Activated CD4-positive, alpha-beta T cell treated with anti-CD3 and anti-CD28 coated beads, Interleukin-2, amount 50 U/mL, for 4 hours (primary cell): ENCODE data around the gene MTMR2.
A peak's percentile ranks its signal among the peaks of the same experiment; 100 is the strongest.

Experiments used
- DNase-seq, 2 experiments: peaks; one replicate each; pipeline ENCODE4 v3.0.0-alpha.2; 2020

Gene MTMR2

GRCh38 chr11:95923728-95924413 is at the start of gene MTMR2:
Gene MTMR2, minus strand, starts transcription at chr11:95924107. Its CDS starts 153 bp downstream, at chr11:95923954.
- DNase-seq = peak; percentile 17 to 24

DNA sequence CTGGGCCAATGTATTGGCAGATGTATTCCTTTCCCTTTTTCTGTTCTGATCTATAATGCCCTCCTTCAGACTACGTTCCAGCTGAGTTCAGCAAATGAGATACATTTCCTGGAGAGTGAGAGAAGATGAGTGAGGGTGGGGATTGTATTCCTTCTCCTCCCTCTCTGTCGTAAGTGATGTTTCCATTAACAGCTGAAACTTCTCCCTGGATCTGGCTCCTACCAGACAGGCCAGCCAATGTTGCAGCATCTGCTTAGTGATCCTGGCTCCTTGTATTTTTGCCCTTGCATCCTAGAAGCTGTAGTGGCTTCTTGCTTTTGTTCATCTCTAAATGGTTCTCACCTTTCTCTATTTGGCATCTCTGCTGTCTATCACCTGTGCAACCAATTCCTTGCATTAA is 48.2 kb upstream of the MTMR2 start:
- DNase-seq = no peak

DNA sequence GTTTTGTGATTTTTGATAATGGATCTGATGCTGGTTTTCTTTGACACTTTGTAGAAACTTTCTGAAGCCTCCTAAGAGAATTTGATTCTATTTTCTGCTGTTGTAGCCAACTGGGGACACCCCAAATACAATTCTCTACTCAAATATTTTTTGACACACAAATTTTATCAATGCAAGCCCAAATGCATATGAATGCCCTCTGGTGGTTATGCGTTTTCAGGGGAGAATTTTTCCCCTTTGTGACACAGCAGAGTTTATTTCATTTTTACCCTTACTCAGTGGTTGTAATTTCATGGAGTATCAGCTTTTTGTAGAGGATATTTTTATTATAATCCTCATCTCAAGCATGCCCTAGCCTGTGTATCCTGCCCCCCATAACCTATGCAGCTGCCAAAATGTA is 44.7 kb upstream of the MTMR2 start:
- no peak for DNase-seq

- no peak for DNase-seq
Measured at GRCh38 chr11:95964281-95964680, 40.4 kb upstream of the MTMR2 start.

DNA sequence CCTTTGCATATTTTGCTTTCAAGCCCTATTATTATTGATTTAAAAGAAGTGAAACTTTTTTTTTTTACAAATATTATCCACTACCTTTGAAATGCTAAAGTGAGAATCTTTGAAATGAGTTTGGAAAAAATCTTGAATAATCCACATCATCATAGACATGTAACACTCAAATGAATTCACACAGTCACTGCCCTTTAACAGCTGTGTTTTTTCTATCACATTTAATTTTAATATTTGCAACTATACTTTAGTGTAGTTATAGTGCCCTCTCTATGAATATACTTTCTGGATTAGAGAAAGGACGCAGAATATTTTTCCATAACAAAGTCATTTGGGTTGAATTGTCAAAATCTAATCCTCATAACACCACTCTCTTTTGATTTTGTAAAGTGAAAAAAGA is 37.9 kb upstream of the MTMR2 start:
- no peak for DNase-seq

- DNase-seq = no peak
Measured at GRCh38 chr11:95950905-95951304, 27.0 kb upstream of the MTMR2 start.

DNA sequence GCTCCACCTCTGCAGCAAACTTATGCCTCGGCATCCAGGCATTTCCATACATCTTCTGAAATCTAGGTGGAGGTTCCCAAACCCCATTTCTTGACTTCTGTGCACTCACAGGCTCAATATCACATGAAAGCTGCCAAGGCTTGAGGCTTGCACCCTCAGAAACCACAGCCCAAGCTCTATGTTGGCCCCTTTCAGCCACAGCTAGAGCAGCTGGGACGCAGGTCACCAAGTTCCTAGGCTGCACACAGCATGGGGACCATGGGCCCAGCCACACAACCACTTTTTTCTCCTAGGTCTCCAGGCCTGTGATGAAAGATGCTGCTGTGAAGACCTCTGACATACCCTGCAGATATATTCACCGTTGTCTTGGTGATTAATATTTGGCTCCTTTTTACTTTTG is 24.7 kb upstream of the MTMR2 start:
- no peak for DNase-seq

DNA sequence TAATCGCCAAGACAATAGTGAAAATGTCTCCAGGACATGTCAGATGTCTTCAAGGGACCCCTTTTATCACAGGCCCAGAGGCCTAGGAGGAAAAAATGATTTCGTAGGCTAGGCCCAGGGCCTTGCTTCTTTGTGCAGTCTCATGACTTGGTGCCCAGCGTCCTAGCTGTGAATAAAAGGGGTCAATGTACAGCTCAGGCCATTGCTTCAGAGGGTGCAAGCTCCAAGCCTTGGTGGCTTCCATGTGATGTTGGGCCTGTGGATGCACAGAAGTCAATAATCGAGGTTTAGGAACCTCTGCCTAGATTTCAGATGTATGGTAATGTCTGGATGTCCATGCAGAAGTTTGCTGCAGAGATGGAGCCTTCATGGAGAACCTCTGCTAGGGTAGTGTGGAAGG is 20.7 kb upstream of the MTMR2 start:
- no peak for DNase-seq

DNA sequence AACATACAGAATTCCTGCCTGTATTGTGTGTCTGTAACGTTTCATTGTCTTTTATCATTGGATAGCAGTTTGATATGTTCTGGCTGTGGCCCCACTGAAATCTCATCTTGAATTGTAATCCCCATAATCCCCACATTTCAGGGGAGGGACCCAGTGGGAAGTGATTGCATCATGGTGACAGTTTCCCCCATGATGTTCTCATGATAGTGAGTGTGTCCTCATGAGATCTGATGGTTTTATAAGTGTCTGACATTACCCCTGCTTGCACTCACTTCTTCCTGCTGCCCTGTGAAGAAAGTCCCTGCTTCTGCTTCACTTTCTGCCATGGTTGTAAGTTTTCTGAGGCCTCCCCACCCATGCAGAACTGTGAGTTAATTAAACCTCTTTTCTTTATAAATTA is 19.6 kb upstream of the MTMR2 start:
- no peak for DNase-seq

- no peak for DNase-seq
Measured at GRCh38 chr11:95939091-95939490, 15.2 kb upstream of the MTMR2 start.

GRCh38 chr11:95937358-95937757 is 13.5 kb upstream of the MTMR2 start:
- no peak for DNase-seq

DNA sequence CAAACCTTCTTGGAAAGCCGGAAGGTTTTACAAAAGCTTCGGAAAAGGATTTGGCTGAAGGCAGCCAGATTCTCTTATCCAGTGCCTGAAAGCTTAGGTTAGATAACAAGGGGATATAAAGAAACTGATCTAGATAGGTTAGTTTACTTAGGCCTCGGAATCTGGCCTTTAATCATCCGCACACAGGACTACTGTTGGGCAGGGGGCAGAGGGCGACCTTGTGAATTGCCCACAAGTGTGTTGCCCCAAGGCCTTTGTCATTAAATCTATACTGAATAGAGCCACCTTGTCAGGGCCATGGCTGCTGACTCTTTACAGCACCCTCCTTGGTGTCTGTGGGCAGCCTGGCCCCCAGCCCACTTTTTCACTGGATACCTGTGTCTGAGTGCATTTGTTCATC is 9.7 kb upstream of the MTMR2 start:
- no peak for DNase-seq

DNA sequence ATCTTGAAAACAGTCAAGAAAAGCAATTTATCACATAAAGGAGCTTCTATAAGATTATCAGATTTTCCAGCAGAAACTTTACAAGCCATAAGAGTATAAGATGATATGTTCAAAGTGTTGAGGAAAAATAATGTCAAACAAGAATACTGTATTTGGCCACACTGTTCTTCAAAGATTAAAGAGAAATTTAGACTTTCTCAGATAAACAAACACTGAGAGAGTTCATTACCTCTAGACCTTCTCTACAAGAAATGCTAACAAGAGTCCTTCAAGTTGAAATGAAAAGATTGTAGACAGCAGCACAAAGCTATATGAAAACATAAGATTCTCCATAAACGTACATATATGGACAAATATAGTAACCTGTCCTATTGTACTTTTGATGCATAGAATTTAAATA is 8.0 kb upstream of the MTMR2 start:
- no peak for DNase-seq

DNA sequence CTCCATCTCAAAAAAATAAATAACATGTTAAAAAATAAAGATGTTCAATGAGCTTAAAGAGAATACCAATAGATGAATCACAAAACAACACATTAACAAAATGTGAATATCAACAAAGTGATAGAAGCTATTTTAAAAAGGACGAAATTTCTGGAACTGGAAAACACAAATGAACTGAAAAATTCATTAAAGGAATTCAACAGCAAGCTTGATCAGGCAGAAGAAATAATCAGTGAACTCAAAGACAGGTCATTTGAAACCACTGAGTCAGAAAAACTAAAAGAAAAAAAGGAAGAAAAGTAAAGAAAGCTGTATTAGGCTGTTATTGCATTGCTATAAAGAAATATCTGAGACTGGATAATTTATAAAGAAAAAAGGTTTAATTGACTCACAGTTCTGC is 7.0 kb upstream of the MTMR2 start:
- DNase-seq = no peak

DNA sequence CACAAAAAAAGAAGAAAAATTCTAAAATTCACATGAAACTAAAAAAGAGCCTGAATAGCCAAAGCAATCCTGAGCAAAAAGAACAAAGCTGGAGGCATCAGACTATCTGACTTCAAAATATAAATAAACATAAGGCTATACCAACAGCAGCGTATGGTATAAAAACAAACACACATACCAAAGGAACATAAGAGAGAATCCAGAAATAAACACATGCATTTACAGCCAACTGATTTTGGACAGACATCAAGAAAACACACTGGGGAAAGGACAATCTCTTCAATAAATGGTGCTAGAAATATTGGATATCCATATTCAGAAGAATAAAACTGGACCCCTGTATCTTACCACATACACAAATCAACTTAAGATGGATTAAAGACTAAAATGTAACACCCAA is 2.8 kb upstream of the MTMR2 start:
- DNase-seq = no peak

GRCh38 chr11:95925011-95925410 is 1.1 kb upstream of the MTMR2 start:
- DNase-seq = no peak

GRCh38 chr11:95924414-95924760 is 480 bp upstream of the MTMR2 start:
- no peak for DNase-seq

DNA sequence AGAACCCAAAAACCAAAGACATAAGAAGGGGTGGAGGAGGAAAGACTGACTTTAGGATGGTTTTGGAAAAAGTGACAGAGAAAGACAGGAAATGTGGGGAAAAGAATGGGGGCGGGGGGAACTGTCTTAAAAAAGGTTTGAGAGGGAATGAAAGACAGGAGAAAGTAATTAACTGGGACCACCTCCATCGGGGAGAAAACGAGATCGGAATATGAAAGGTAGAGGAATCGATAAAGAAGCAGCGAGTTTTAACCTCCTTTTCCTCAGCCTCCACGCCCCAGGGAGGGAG is 524 bp downstream of the MTMR2 start:
- DNase-seq = no peak

GRCh38 chr11:95922536-95923438 is 1.1 kb downstream of the MTMR2 start:
- DNase-seq = no peak

GRCh38 chr11:95922099-95922498 is 1.8 kb downstream of the MTMR2 start:
- no peak for DNase-seq

DNA sequence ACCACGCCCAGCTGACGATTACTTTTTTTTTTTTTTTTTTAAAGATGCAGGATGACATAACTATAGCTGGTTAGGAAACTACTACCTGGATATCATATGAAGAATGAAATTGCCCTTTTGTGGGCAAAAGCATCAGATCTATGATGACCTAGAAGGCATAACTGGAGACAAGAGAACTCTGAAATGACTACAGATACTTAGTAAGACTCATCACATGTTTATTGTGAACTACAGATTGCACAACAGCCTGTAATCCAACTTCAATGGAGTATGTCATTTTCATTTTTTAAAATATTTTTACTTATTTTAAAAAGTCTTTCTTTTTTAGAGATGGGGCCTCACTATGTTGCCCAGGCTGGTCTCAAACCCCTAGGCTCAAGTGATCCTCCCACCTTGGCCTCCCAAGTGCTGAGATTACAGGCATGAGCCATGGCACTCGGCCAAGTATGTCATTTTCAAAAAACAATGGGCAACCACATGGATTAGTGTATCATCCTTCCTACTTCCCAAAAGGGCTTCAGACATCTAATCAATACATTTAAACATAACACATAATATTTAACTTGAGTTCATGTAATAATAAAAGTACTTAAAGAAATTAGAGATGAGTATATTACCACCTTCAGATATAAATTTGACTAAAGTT is 3.3 kb downstream of the MTMR2 start:
- no peak for DNase-seq

- DNase-seq = no peak
Measured at GRCh38 chr11:95919514-95919913, 4.4 kb downstream of the MTMR2 start.

GRCh38 chr11:95918720-95919119 is 5.2 kb downstream of the MTMR2 start:
- no peak for DNase-seq

GRCh38 chr11:95918056-95918455 is 5.9 kb downstream of the MTMR2 start:
- no peak for DNase-seq
